Endothelial cell of umbilical vein (primary cell): ENCODE data around the gene CHIC2.

Source experiments
- CTCF ChIP-seq, 2 donors: IDR thresholded peaks; 1 replicate in 1 of 2; 2 replicates in 1 of 2; pipeline ENCODE4 v1.5.1; 2011; ENCODE audit warnings: low read length in 2 of 2, mild to moderate bottlenecking in 2 of 2, moderate library complexity in 2 of 2, control low read depth in 1 of 2, inconsistent platforms in 1 of 2, low read depth in 1 of 2; ENCODE audit not compliant: insufficient read depth in 1 of 2; ENCODE audit errors: extremely low read depth in 1 of 2
- GATA2 ChIP-seq: IDR thresholded peaks from 2 replicates; pipeline ENCODE4 v1.7.0; 2011; ENCODE audit warnings: low read depth, mild to moderate bottlenecking, moderate library complexity, mixed read lengths, low read length; ENCODE audit not compliant: insufficient read length, insufficient read depth
- JUN ChIP-seq: IDR thresholded peaks from 2 replicates; pipeline ENCODE4 v1.6.1; 2011; ENCODE audit warnings: borderline replicate concordance, low read depth; ENCODE audit not compliant: insufficient read length, insufficient read depth
- POLR2A ChIP-seq: IDR thresholded peaks from 2 replicates; pipeline ENCODE4 v1.6.1; 2012; ENCODE audit warnings: low read depth, mild to moderate bottlenecking, control low read depth, low read length
- POLR2AphosphoS5 ChIP-seq: IDR thresholded peaks from 2 replicates; pipeline ENCODE4 v1.6.1; 2012; ENCODE audit warnings: low read depth, mild to moderate bottlenecking, control low read depth, low read length, moderate library complexity; ENCODE audit not compliant: insufficient read depth
- TF ChIP-seq, protein P1 (sequence below): IDR thresholded peaks from 2 replicates; pipeline ENCODE4 v1.6.1; 2011; ENCODE audit not compliant: insufficient read depth, insufficient read length

- TF ChIP-seq CTCF (IDR thresholded peaks at IDR 0.05; ENCODE audit: extremely low read depth in 1 of 2, insufficient read depth in 1 of 2, low read depth in 1 of 2, low read length in 2 of 2), result no peak
- peak; percentile 73 for TF ChIP-seq GATA2
- TF ChIP-seq, protein P1, sequence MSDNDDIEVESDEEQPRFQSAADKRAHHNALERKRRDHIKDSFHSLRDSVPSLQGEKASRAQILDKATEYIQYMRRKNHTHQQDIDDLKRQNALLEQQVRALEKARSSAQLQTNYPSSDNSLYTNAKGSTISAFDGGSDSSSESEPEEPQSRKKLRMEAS, result no peak
- no peak for TF ChIP-seq POLR2A
- TF ChIP-seq POLR2AphosphoS5, result no peak
- TF ChIP-seq JUN, result peak; percentile 12
These were observed 14.0 kb downstream of the CHIC2 start for GRCh38 chr4:54050214-54050904.
